SK-N-MC (cell line): Measurements from ENCODE around the gene GOLGA8Q.
"Not testable (repeated sequence)": the region's sequence is repeated elsewhere in the genome, so short reads cannot be mapped to it uniquely, and the experiment has no call there.

Experiments used
- DNase-seq: peaks from one replicate; pipeline ENCODE4 v3.0.0-alpha.2; 2011; ENCODE audit warnings: low read depth, low spot score
- H3K27ac ChIP-seq: fragments of 200-600 bp; sonication (generic); 2 replicates; pipeline ENCODE4 v1.5.1; 2016; ENCODE audit warnings: mixed run types
- H3K36me3 ChIP-seq: fragments of 200-600 bp; sonication (generic); 2 replicates; pipeline ENCODE4 v1.6.1; 2017; ENCODE audit warnings: antibody characterized with exemption, low read length, mixed read lengths; ENCODE audit not compliant: insufficient read depth
- H3K4me3 ChIP-seq: fragments of 200-600 bp; sonication (generic); 2 replicates; pipeline ENCODE4 v1.5.1; 2016
- H3K9ac ChIP-seq: fragments of 200-600 bp; sonication (generic); 2 replicates; pipeline ENCODE4 v1.8.0; 2017; ENCODE audit warnings: mixed run types, mixed read lengths; ENCODE audit not compliant: insufficient read length
- H3K9me3 ChIP-seq: fragments of 200-600 bp; sonication (generic); 2 replicates; pipeline ENCODE4 v1.6.1; 2017; ENCODE audit warnings: low read depth, mild to moderate bottlenecking, antibody characterized with exemption, low read length, moderate library complexity, mixed read lengths

GOLGA8Q gene

GRCh38 chr15:30551750-30552149, at the start of gene GOLGA8Q:
Gene GOLGA8Q, plus strand, starts transcription at chr15:30552050. Its CDS starts 28 bp downstream, at chr15:30552078.
- H3K27ac ChIP-seq, H3K36me3 ChIP-seq, DNase-seq, H3K9me3 ChIP-seq, H3K9ac ChIP-seq, H3K4me3 ChIP-seq: not testable (repeated sequence)

- H3K9me3 ChIP-seq, H3K36me3 ChIP-seq, H3K27ac ChIP-seq, DNase-seq, H3K4me3 ChIP-seq, H3K9ac ChIP-seq: not testable (repeated sequence)
Observed at GRCh38 chr15:30502904-30503781, 48.7 kb upstream of the GOLGA8Q start.

- H3K9ac ChIP-seq, H3K27ac ChIP-seq, H3K4me3 ChIP-seq, DNase-seq, H3K36me3 ChIP-seq, H3K9me3 ChIP-seq: not testable (repeated sequence)
Observed at GRCh38 chr15:30504162-30504843, 47.5 kb upstream of the GOLGA8Q start.

- H3K36me3 ChIP-seq, DNase-seq, H3K4me3 ChIP-seq, H3K27ac ChIP-seq, H3K9me3 ChIP-seq, H3K9ac ChIP-seq: not testable (repeated sequence)
Observed at GRCh38 chr15:30514545-30514944, 37.3 kb upstream of the GOLGA8Q start.

GRCh38 chr15:30523453-30524243, 28.2 kb upstream of the GOLGA8Q start:
- not testable (repeated sequence) for DNase-seq, H3K36me3 ChIP-seq, H3K9ac ChIP-seq, H3K4me3 ChIP-seq, H3K27ac ChIP-seq, H3K9me3 ChIP-seq

- not testable (repeated sequence) for H3K9me3 ChIP-seq, H3K36me3 ChIP-seq, H3K27ac ChIP-seq, H3K4me3 ChIP-seq, H3K9ac ChIP-seq, DNase-seq
Observed at GRCh38 chr15:30525912-30526311, 25.9 kb upstream of the GOLGA8Q start.

GRCh38 chr15:30529049-30529448, 22.8 kb upstream of the GOLGA8Q start:
- not testable (repeated sequence) for H3K4me3 ChIP-seq, H3K9ac ChIP-seq, DNase-seq

GRCh38 chr15:30566949-30567348, 15.1 kb downstream of the GOLGA8Q start:
- not testable (repeated sequence) for H3K27ac ChIP-seq, H3K9ac ChIP-seq, H3K36me3 ChIP-seq, H3K4me3 ChIP-seq, DNase-seq, H3K9me3 ChIP-seq

More at GRCh38 chr15:30529049-30529448, 22.8 kb upstream of the GOLGA8Q start:
- not testable (repeated sequence) for H3K27ac ChIP-seq, H3K36me3 ChIP-seq, H3K9me3 ChIP-seq

- not testable (repeated sequence) for H3K4me3 ChIP-seq, DNase-seq, H3K36me3 ChIP-seq, H3K27ac ChIP-seq, H3K9me3 ChIP-seq, H3K9ac ChIP-seq
Observed at GRCh38 chr15:30573012-30573491, 21.2 kb downstream of the GOLGA8Q start.

- H3K9ac ChIP-seq, H3K27ac ChIP-seq, H3K9me3 ChIP-seq, H3K36me3 ChIP-seq, H3K4me3 ChIP-seq, DNase-seq: not testable (repeated sequence)
Observed at GRCh38 chr15:30579394-30579970, 27.6 kb downstream of the GOLGA8Q start.

- not testable (repeated sequence) for H3K9ac ChIP-seq, DNase-seq, H3K27ac ChIP-seq, H3K9me3 ChIP-seq, H3K4me3 ChIP-seq, H3K36me3 ChIP-seq
Observed at GRCh38 chr15:30580716-30581115, 28.9 kb downstream of the GOLGA8Q start.

GRCh38 chr15:30598953-30599352, 47.1 kb downstream of the GOLGA8Q start:
- not testable (repeated sequence) for H3K27ac ChIP-seq, H3K36me3 ChIP-seq, H3K9ac ChIP-seq, DNase-seq, H3K9me3 ChIP-seq, H3K4me3 ChIP-seq

GRCh38 chr15:30603796-30604195, 51.9 kb downstream of the GOLGA8Q start, which contains the start of gene GOLGA8H:
Gene GOLGA8H, plus strand, starts transcription at chr15:30604028. Its CDS starts 98 bp downstream, at chr15:30604126.
- not testable (repeated sequence) for H3K9me3 ChIP-seq, H3K36me3 ChIP-seq, H3K27ac ChIP-seq, H3K4me3 ChIP-seq, H3K9ac ChIP-seq, DNase-seq
